Stimulated activated CD4-positive, alpha-beta T cell treated with anti-CD3 and anti-CD28 coated beads, TNF-alpha, amount 100 ng/mL, for 1 hour (primary cell): ENCODE data around the gene LTBP1.
"Not testable (repeated sequence)": the region's sequence is repeated elsewhere in the genome, so short reads cannot be mapped to it uniquely, and the experiment has no call there.

Experiments
- DNase-seq, 3 donors: peaks; one replicate each; pipeline ENCODE4 v3.0.0-alpha.2; 2020; ENCODE audit warnings: low read depth in 3 of 3, low spot score in 1 of 3

Gene LTBP1

GRCh38 chr2:33038230-33038629 lies 91.5 kb downstream of the LTBP1 start:
- DNase-seq = no peak

DNA sequence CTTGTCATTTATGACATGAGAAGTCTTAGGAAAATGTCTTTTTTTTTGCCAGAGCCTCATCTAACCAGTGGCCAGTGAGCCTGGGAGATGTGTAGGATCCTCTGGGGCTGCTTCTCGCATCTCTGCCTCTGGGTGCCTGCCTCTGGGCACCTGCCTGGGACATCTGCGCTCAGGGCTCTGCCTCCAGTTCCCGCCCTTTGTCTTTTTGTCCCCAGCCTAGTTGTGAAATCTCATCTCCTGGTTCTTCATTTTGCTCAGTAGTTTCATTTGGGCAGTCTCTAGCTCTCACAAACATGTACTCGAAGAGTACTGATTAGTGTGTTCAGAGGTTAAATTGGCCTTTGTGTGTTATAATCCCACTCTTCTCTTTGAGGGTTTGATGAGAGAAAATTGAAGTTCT lies 92.0 kb downstream of the LTBP1 start:
- DNase-seq = no peak

GRCh38 chr2:33040541-33040940 lies 93.8 kb downstream of the LTBP1 start:
- no peak for DNase-seq

DNA sequence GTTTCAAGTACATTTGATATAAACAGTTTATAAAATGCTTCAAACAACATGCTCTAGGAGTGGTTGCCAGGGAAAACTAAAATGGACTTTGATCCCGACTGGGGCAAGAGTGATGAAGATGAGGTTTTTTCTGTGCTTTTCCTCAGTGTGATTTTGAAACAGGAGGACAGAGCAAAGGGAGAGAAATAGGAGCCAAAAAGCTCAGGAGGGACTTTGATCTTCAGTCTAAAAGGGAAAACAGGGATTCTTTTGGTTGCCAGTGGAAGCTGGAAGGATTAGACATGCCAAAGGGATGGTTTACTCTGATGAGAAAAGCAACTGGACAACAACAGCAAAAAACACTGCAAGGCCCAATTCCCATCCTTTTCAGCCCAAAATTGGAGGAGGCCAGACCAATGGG lies 95.5 kb downstream of the LTBP1 start:
- DNase-seq = no peak

GRCh38 chr2:33042819-33043218 lies 96.1 kb downstream of the LTBP1 start:
- DNase-seq = no peak

GRCh38 chr2:33047939-33048338 lies 101.2 kb downstream of the LTBP1 start:
- no peak for DNase-seq

DNA sequence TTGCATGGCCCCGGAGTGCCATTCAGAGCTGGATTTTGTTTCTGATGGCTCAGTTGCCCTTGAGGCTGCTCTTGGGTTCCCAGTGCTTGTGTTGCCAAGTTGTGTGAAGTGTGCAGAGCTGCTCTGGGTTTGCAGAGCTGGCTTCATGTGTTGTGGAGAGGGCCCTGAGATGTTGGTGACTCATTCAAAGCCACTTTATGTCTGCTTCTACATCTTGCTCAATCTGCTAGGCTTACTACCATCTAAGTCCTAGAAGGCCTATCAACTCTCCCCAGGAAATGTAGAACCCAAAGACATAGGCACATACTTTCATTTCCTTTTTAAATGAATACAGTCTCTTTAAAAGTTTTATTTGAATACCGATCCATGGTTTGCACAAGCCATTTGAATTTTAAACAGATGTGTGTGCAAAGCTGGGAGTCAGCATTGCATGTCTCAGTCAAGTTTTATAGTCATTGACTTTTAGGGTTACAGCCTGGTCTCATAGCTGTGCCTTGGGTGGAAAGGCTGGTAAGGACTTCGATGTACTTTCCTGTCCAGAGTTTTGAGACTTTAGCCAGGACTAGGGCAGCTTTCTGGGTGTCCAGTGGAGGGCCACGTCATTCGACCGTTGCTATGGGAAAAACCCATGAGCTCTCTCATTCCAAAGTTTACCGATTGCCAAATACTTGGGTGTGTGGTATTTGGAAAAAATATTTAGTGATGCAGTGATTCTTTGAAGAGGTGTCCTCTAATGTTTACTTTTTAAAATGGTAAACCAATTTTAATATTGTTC lies 105.0 kb downstream of the LTBP1 start:
- DNase-seq = no peak

DNA sequence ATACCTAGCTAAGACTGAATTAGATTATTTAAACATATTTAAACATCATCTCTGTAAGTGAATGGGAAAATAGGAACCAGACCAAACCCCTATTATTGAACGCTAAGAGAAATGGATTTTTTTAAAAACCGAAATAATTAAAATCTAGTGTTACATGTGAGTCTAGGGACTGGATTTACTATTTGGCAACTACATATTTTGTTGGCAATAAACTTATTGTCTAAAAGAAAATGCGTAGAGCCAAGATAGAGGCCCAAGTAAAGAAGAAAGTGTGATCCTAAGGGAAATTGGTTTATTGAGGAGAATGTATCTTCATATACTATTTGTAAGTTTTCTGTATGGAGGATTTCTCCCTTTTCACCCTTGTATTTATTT lies 105.6 kb downstream of the LTBP1 start:
- no peak for DNase-seq

DNA sequence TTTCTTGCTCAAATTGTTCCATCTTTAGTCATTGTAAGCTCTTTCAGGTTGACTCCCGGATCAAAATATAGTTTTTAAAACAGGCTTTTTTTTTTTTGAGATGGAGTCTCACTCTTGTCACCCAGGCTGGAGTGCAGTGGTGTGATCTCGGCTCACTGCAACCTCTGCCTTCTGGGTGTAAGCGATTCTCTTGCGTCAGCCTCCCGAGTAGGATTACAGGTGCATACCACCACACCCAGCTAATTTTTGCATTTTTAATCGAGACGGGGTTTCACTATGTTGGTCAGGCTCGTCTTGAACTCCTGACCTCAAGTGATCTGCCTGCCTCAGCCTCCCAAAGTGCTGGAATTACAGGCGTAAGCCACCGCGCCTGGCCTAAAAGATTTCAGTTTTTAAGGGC lies 106.0 kb downstream of the LTBP1 start:
- not testable (repeated sequence) for DNase-seq

GRCh38 chr2:33056170-33056569 lies 109.4 kb downstream of the LTBP1 start:
- DNase-seq = no peak

DNA sequence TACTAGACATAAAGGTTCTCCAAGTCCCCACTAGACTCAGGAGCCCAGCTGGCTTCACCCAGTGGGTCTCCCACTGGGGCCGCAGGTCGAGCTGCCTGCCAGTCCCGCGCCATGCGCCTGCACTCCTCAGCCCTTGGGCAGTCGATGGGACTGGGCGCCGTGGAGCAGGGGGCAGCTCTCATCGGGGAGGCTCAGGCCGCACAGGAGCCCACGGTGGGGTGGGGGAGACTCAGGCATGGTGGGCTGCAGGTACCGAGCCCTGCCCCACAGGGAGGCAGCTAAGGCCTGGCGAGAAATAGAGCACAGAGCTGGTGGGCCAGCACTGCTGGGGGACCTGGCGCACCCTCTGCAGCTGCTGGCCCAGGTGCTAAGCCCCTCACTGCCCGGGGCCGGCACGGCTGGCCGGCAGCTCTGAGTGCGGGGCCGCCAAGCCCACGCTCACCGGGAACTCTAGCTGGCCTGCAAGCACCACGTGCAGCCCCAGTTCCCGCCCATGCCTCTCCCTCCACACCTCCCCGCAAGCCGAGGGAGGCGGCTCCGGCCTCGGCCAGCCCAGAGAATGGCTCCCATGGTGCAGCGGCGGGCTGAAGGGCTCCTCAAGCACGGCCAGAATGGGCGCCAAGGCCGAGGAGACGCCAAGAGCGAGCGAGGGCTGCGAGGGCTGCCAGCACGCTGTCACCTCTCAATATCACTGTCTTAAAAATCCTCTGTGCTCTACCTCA lies 110.7 kb downstream of the LTBP1 start:
- DNase-seq = not testable (repeated sequence)

- no peak for DNase-seq
Observed at GRCh38 chr2:33058716-33059470, 112.1 kb downstream of the LTBP1 start.

DNA sequence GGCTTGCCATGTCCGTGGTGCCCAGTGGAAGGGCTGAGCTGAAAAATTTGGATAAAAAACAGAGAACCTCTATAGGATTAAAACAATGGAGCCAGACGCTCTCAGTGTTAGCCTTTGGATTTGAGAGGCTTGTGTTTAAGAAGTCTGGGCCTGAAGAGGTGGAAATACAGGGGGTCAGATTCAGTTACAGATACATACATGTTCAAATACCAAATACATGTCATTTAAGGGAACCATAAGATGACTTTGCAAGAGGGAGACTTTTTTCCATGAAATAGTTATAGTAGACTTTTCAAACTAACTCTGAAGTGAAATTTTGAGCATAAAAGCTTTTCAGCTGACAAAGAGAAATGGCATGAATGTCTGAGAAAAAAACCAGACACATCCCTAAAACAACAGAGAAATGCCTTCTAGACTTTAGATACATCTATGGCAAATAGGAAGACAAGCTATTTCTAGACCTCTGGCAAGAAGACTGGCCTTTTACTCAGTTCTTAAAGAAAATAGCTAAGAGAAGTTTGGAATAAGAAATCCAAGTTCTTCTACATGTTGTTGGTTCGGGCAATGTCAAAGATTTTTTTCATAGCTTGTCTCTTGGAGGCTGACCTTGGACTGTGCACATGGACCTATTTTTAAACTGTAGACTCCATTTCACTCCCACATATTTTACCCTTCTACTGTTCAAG lies 112.9 kb downstream of the LTBP1 start:
- DNase-seq = no peak

DNA sequence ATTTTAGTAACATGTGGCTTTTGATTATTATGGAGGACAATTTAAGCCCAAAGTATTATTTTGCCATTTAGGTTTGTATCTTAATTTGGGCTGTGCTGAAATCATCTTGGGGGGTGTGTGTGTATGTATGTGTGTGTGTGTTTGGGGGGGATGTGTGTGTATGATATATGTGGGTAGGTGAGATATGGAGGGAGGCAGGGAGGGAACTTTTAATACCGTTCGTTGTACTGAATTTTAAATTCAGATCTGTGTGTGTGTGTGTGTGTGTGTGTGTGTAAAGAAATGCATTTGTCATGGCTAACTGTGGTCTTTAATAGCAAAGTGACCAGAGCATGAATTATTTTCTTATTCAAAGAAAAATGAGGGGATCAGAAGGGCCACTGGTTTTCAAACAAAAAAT lies 113.7 kb downstream of the LTBP1 start:
- DNase-seq = no peak

DNA sequence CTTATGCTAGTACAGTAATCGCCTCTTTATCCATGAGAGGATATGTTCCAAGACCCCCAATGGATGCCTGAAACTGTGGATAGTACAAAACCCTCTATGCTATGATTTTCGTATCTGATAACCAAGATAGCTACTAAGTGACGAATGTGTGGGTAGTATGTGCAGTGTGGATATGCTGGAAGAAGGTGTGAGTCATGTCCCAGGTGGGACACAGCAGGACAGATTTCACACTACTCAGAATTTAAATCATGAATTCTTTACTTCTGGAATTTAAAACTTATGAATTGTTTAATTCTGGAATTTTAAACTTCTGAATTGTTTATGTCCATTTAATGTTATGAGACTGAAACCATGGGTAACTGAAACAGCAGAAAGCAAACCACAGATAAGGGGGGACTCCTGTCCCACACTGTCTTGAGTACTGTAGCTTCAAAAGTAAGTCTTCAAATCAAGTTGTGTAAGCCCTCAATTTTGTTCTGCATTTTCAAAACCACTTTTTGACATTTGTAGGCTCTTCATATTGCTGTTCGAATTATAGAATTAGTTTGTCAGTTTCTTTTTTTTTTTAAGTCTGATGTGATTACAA lies 116.0 kb downstream of the LTBP1 start:
- DNase-seq = no peak

DNA sequence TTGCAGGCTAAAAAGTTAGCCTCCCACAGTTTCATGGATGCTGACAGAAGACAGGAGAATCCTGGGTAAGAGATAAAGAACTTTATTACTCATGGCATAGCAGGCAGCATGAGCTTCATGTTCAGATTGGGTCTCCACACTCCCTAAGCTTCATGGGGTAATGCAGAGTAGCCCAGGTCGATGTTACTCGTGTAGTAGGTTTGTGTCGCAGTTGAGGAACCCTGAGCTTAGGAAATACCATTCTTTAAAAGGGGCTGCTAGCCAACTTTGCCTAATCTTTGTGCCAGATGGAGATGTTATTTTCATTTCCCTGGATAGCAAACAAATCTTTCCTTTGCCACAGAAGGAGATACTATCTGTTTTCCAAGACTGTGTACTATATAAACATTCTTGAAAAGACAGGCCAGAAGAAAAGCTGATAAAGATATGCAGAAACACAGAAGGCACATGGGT lies 117.6 kb downstream of the LTBP1 start:
- no peak for DNase-seq

DNA sequence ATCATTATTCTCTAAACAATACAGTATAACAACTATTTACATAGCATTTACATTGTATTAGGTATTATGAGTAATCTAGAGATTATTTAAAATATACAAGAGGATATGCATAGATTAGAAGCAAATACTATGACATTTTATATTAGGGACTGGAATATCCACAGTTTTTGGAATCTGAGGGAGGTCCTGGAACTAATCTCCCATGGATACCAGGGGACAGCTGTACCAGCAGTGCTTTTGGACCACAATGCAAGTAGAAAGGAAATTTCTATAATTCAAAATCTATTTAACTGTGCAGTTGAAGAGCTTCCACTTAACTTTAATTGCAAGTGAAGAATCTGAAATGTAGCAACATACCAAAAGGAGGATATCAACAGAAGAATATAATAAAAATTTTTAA lies 120.8 kb downstream of the LTBP1 start:
- DNase-seq = no peak

DNA sequence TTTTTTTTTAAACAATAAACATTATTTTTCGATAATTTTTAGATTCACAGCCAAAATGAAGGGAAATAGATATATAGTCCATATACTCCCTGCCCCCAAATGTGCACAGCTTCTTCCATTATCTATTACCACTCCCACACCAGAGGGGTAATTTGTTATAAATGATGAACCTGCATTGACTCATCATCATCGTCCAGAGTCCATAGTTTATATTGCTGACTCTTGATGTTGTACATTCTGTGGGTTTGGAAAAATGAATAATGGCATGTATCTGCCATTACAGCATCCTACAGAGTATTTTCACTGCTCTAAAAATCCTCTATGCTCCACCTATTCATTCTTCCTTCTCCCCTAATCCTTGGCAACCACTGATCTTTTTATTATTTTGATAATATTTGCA lies 121.5 kb downstream of the LTBP1 start:
- no peak for DNase-seq

- DNase-seq = no peak
Observed at GRCh38 chr2:33069894-33070651, 123.3 kb downstream of the LTBP1 start.

DNA sequence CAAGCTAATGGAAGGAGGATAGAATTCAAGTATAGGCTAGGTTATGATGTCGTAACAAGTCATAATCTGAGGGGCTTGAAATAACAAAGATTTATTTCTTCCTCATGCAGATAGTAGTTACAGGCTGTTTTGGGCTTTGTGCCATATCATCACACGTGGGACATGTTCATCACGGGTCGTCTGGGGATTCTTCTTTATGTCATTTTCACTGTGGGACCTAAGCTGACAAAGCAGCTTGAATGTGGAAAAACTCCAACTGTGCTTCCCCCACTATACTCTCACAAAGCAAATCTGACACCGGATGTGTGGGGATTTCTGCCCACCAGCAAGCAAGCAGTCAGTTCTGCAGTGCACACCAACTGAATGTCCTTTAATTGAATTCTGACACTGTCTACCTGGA lies 124.8 kb downstream of the LTBP1 start:
- DNase-seq = no peak
